WI38 (cell line): ENCODE measurements around the gene ACTR3C.

Experiments
- H3K4me3 ChIP-seq: 2 replicates; pipeline ENCODE4 v1.5.1; 2011; ENCODE audit warnings: low read depth, mild to moderate bottlenecking, control low read depth, low read length
- CTCF ChIP-seq: IDR thresholded peaks from 2 replicates; pipeline ENCODE4 v1.5.1; 2012; ENCODE audit warnings: low read depth, mild to moderate bottlenecking, control low read depth, low read length

ACTR3C gene

GRCh38 chr7:150334108-150334507 lies 10.8 kb upstream of the ACTR3C start:
- H3K4me3 ChIP-seq = no peak overlapping the region
- no peak for TF ChIP-seq CTCF

DNA sequence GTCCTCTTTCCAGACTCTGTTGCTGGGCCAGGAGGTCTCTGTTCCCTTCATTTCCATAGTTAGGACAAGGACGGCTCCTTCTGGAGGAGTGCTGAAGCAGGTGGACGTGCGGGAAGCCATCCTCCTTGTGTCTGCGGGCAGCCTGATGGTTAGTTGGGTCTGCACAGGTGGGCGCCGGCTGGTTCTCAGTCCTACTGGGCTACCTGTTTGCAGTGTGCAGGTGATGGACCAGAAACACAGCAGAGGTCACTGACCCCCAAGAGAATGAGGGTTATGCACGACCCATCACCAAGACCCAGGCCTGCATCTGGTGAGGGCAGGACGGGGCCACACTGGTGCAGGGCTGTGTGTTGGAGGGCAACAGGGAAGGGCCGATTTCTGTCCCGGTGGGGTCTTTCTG lies 10.3 kb upstream of the ACTR3C start:
- H3K4me3 ChIP-seq = no peak overlapping the region
- no peak for TF ChIP-seq CTCF

DNA sequence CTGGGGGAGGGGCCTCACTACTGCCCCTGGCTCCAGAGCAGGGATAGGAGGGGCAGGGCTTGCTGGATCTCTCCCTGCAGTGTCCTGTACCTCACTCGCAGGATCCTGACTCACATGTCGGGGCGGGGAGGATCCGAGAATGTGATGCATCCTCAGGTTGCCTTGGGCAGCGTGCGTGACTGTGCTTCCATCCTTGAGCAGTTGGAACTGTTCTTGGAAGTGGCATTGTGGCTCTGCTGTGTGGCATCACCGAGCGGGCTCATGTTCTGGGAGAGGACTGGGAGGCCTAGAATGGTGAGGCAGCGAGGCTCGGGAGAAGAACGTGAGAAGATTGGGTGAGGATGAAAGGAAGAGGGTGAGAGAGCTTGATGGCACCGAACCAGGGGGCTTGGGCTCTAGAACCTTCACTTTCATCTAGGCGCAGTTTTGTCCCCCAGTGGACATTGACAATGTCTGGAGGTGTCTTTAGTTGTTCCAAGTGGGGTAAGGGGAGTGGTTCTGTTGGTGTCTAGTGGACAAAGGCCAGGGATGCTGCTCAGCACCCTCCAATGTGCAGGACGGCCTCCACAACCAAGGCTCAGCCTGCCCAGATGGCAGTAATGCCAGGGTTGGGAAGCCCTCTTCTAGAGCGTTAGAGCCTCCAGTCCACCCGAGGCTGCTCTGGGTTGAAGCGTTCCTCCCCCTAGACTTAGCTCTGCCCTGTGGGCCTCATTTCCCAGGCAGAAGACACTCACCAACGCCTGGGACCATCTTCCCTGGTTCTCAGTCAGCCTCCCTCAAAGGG lies 9.7 kb upstream of the ACTR3C start:
- no peak for TF ChIP-seq CTCF
- H3K4me3 ChIP-seq = no peak overlapping the region

- TF ChIP-seq CTCF = no peak
- no peak overlapping the region for H3K4me3 ChIP-seq
Observed at GRCh38 chr7:150330211-150330885, 7.0 kb upstream of the ACTR3C start.

DNA sequence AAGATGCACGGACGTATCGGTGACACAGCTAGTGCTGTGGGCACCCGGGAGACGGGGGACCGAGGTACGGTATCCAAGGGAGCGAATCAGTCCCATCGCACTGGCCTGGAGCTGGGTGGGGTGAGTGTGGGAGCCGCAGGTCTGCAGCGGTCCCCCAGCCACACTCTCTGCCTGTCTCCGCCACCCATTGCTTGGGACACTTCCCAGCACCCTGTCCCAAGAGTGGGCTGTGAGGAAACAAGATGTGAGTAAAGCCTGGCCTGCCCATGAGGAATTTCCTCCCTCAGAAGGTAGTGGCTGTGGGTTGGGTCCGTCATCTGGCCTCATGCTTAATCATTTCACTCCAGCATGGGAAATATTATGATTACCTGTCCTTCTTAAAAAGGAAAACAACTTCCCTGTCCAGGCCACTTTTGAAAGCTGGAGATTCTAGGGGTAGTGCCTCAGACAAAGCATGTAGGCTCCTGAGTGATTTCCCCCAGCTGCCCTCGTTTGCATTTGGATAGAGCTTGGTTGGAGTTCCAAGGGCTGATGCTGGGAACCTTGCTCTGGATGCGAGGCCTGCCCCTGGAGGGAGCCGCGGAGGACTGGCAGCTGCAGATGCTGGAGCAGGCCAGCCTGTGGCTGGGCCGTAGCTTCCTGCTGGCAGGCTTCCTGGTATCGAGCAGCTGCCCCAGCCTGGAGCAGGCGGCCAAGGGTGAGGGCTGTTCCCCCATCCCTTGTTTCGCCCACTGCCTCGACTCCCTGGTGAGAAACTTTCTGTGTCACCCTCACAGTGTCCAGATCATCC lies 6.2 kb upstream of the ACTR3C start:
- H3K4me3 ChIP-seq = no peak overlapping the region
- TF ChIP-seq CTCF = no peak

DNA sequence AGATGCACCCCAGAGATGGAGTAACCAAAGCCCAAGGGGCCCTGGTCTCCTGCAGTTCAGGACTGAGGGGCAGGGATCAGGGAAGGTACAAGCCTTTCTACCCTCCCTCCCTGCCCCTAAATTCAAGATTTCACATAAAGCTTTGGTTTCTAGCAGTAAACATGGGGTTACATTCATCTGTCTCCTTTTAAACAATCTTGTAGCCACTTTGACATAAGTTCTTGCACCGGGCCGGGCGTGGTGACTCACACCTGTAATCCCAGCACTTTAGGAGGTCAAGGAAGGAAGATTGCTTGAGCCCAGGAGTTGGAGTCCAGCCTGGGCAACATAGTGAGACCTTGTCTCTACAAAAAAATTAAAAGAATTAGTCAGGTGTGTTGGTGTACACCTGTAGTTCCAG lies 4.0 kb upstream of the ACTR3C start:
- TF ChIP-seq CTCF = no peak
- H3K4me3 ChIP-seq = no peak overlapping the region
